ENCODE results near the gene KLHL29.
A peak's percentile ranks its signal among the peaks of the same experiment; 100 is the strongest.

The KLHL29 gene

DNA sequence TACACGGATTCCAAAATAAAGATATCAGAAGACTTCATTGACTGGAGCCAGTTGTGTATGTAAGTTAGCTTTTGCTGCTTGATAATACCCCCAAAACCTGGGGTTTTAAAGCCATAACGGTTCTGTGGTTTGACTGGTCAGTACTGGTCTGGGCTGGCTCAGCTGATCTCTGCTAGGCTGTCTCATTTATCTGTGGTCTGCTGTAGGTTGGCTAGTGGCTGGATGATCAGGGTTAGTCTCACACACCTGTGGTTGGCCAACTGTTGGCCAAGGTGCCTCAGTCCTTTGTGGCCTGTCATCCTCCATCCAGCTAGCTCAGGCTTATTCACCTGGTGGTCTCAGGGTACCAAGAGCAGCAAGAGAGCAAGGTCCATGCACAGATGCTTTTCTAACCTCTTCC, 183.2 kb downstream of the KLHL29 start:
- no peaks in the 10 kb centered on the region for H3K27me3 ChIP-seq (ENCODE audit: control insufficient read depth, insufficient read depth, low read length)
- no peak overlapping the region for H3K9ac ChIP-seq (ENCODE audit: low read length)
- H3K4me3 ChIP-seq (ENCODE audit: low read length) = no peak overlapping the region
- peak overlapping the region; percentile 67 for H3K27ac ChIP-seq (ENCODE audit: low read depth, low read length)
- peaks cover 63% of the 10 kb centered on the region for H3K4me1 ChIP-seq (ENCODE audit: control insufficient read depth, insufficient read depth, low read length)
- H3K36me3 ChIP-seq (ENCODE audit: control insufficient read depth, insufficient read depth, low read length) = no peaks in the 10 kb centered on the region

DNA sequence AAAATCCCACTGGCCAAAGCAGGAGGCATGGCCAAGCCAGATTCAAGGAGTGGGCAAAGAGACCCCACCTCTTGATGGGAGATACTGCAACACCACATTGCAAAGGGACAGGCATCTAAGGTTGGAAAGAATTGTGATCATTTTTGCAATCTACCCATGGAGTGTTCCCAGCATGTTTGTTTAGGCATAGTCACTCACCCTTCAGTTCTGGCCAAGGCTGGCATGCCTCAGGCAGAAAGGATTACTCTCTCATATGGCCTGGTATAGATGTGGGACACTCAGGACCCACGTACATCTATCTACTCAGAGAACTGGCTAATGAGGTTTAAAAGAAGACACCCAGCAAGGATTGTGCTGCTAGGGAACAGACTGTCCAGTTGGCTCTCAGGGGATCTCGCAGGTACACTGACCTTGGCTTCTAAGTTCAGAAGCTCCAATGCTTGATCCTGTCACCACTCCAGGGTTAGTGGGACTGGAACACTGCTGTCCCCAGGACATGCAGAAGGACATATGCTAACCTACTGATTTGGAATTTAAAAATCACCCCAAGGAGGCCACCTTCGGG, 183.7 kb downstream of the KLHL29 start:
- Histone ChIP-seq H3K27me3 (ENCODE audit: control insufficient read depth, insufficient read depth, low read length) (no peaks in the 10 kb centered on the region), H3K27ac (ENCODE audit: low read depth, low read length) (peak overlapping the region; percentile 67), H3K9ac (ENCODE audit: low read length) (no peak overlapping the region), H3K4me3 (ENCODE audit: low read length) (no peak overlapping the region), H3K36me3 (ENCODE audit: control insufficient read depth, insufficient read depth, low read length) (no peaks in the 10 kb centered on the region), H3K4me1 (ENCODE audit: control insufficient read depth, insufficient read depth, low read length) (peaks cover 58% of the 10 kb centered on the region)

DNA sequence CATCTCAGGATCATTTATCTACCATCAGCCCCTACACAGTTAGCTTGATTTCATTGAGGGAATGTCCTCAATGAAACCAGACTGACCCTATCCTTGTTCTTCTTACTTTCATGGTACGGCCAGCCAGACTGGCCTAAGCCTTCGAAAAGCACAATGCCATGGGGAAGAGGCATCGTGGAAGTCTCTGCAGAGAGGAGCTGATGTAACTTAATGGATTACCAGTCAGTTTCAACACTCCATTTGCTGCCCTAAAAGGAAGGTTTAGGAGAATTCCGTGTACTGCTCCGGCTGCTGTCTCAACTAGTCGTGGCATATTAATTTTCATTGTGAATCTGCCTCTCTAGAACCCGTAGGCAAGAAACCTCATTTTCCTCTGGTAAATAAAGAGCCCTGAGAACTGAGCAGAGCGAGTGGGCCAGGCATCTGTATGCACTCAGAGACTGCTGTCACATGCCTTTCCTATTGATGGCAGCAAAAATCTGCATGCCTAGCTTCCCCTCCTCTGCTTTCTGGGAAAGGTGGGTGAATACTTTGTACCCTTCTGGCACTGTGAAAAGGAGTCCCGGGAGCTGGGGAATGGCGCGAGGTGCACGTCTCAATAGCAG, 184.9 kb downstream of the KLHL29 start:
- peak overlapping the region; percentile 67 for H3K27ac ChIP-seq (ENCODE audit: low read depth, low read length)
- peaks cover 49% of the 10 kb centered on the region for H3K4me1 ChIP-seq (ENCODE audit: control insufficient read depth, insufficient read depth, low read length)
- H3K36me3 ChIP-seq (ENCODE audit: control insufficient read depth, insufficient read depth, low read length) = no peaks in the 10 kb centered on the region
- no peak overlapping the region for H3K9ac ChIP-seq (ENCODE audit: low read length)
- H3K27me3 ChIP-seq (ENCODE audit: control insufficient read depth, insufficient read depth, low read length) = no peaks in the 10 kb centered on the region
- no peak overlapping the region for H3K4me3 ChIP-seq (ENCODE audit: low read length)

DNA sequence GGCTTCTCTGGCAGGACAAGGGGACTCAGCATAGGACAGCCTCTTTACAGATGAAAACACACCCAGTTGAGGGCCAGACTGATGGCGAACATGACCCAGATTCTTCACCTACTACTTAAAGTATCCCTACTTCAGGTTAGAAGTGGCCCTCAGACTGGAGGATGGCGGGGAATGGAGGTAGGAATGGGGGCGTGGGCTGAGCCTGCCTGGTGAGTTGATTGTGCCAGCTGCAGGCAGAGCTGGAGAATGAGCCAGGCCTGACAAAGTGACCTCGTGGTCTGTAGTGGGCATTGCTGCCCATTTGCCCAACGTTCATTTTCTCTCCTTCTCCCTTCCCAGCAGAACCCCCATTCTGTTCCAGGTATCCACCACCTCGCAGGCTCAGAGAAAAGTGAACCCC, 186.1 kb downstream of the KLHL29 start:
- Histone ChIP-seq H3K9ac (ENCODE audit: low read length) (no peak overlapping the region), H3K27me3 (ENCODE audit: control insufficient read depth, insufficient read depth, low read length) (no peaks in the 10 kb centered on the region), H3K4me1 (ENCODE audit: control insufficient read depth, insufficient read depth, low read length) (peaks cover 42% of the 10 kb centered on the region), H3K36me3 (ENCODE audit: control insufficient read depth, insufficient read depth, low read length) (no peaks in the 10 kb centered on the region), H3K27ac (ENCODE audit: low read depth, low read length) (peak overlapping the region; percentile 67), H3K4me3 (ENCODE audit: low read length) (no peak overlapping the region)

DNA sequence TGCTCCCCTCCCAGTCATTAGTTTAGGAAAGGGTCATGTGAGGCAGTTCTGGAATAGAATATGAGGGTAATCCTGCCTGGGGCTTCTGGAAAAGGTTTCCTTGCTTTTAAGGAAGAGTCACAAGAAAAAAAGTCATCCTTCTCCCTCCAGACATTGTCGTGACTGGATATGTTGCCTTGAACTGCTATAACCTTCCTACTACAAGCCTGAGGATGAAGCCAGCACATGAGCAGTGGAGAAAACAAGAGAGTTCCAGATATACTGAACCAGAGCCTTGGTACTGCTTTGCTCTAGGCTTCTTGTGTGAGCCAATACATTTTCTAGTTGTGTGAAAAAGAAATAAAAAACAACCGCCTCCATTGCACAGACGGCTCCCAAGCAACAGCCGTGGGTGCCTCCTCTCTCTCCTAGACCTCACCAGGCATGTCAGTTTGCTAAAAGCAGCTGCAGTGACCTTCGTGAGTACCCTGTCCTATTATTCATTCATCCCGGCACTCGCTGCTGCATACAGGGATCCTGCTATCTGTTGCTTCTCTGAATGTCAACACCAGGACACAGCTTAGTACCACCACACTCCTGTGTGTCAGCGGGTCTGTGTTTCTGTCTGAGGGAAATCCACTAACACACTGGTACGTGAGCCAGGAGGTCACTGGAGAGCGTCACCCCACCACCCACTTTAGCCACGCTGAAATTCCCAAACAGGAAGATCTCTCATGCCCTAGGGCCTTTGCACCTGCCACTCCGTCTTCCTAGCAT, 186.7 kb downstream of the KLHL29 start:
- Histone ChIP-seq H3K36me3 (ENCODE audit: control insufficient read depth, insufficient read depth, low read length) (no peaks in the 10 kb centered on the region), H3K4me3 (ENCODE audit: low read length) (no peak overlapping the region), H3K27ac (ENCODE audit: low read depth, low read length) (peak overlapping the region; percentile 67), H3K27me3 (ENCODE audit: control insufficient read depth, insufficient read depth, low read length) (no peaks in the 10 kb centered on the region), H3K9ac (ENCODE audit: low read length) (no peak overlapping the region), H3K4me1 (ENCODE audit: control insufficient read depth, insufficient read depth, low read length) (peaks cover 36% of the 10 kb centered on the region)

DNA sequence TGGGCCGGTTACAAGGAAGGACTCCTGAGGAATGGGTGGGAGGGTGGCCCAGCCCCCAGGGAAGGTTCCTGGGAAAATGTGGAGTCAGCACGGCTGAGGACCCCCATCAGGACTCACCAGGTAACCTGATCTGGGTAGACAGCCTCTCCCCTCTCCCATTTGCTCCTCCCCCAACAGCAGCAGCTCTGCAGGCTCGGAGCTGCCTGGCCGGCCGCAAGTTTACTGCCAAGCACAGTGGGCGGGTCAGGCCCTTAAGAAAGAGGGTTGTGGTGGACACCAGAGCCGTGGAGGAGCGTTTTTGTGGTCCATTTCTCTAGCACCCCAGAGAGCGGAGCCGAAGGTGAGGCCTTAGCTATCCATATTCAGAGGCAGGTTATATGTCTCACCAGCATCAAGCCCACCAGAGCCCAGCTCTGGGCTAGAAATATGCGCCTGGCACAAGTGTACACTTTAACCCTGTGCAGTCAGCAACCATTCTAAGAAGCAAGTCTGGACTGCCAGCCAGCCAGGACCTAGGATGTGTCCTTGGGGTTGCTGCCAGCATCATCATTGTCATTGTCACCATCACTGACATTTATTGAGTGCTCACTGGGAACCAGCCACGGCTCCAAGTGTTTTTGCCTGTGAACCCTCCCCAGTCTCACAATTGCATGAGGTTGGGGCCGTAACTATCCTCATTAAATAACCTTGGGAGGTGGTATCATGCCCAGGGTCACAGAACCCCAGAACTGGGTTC, 190.1 kb downstream of the KLHL29 start:
- Histone ChIP-seq H3K36me3 (ENCODE audit: control insufficient read depth, insufficient read depth, low read length) (no peaks in the 10 kb centered on the region), H3K27me3 (ENCODE audit: control insufficient read depth, insufficient read depth, low read length) (no peaks in the 10 kb centered on the region), H3K9ac (ENCODE audit: low read length) (no peak overlapping the region), H3K4me1 (ENCODE audit: control insufficient read depth, insufficient read depth, low read length) (peaks cover 8% of the 10 kb centered on the region), H3K27ac (ENCODE audit: low read depth, low read length) (no peak overlapping the region), H3K4me3 (ENCODE audit: low read length) (no peak overlapping the region)

DNA sequence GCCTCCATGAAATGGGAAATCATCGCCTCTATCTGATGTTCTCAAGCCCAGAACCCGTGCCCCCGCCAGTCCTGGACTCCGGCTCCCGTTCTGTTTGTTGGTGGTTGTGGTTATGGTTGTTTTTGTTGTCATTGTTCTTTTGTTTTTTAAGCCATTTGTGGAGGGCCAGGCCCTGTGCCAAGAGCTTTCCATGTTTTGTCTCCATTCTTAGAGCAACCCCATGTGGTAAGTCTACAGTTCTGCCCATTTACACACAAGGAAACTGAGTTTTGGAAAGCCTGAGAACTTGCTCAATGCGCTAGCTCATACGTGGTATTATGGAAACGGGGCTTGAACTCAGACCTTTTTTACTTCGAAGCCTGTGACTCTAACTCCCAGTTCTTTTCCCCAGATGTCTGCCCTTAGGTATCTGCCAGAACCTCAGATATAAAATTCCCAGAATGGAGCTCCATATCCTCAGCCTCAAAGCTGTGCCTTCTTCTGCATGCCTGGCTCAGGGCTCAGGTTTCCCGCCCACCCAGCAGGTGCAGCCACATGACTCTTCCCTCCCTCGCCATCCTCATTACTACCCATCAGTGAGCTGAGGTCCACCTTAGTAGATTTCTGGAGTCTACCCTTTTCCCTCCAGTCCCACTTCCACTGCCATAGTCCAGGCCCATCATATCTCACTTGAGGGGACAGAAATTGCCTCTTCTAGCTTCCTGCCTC, 194.1 kb downstream of the KLHL29 start:
- Histone ChIP-seq H3K9ac (ENCODE audit: low read length) (no peak overlapping the region), H3K27ac (ENCODE audit: low read depth, low read length) (no peak overlapping the region), H3K36me3 (ENCODE audit: control insufficient read depth, insufficient read depth, low read length) (no peaks in the 10 kb centered on the region), H3K4me3 (ENCODE audit: low read length) (no peak overlapping the region), H3K4me1 (ENCODE audit: control insufficient read depth, insufficient read depth, low read length) (peaks cover 6% of the 10 kb centered on the region), H3K27me3 (ENCODE audit: control insufficient read depth, insufficient read depth, low read length) (no peaks in the 10 kb centered on the region)

DNA sequence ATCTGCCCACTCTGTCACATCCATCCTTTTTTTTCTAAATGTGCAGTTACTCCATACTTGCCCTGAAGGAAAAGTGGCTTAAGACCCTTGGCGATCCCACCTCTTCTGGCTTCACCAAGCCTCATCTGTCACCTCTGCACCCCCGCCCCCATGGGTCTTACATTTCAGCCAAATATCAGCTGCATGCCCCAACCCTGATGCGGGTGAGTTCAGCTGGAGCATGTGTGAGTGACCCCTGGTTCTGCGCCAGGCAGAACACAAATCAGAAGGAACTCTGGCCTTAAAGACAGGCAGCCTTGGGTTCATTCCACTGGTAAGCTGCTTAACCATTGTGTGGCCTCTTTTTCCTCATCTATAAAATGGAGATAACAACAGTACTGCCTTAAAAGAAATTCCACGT, 194.7 kb downstream of the KLHL29 start:
- H3K9ac ChIP-seq (ENCODE audit: low read length) = no peak overlapping the region
- H3K36me3 ChIP-seq (ENCODE audit: control insufficient read depth, insufficient read depth, low read length) = no peaks in the 10 kb centered on the region
- no peaks in the 10 kb centered on the region for H3K27me3 ChIP-seq (ENCODE audit: control insufficient read depth, insufficient read depth, low read length)
- no peak overlapping the region for H3K27ac ChIP-seq (ENCODE audit: low read depth, low read length)
- H3K4me3 ChIP-seq (ENCODE audit: low read length) = no peak overlapping the region
- H3K4me1 ChIP-seq (ENCODE audit: control insufficient read depth, insufficient read depth, low read length) = peaks cover 6% of the 10 kb centered on the region

DNA sequence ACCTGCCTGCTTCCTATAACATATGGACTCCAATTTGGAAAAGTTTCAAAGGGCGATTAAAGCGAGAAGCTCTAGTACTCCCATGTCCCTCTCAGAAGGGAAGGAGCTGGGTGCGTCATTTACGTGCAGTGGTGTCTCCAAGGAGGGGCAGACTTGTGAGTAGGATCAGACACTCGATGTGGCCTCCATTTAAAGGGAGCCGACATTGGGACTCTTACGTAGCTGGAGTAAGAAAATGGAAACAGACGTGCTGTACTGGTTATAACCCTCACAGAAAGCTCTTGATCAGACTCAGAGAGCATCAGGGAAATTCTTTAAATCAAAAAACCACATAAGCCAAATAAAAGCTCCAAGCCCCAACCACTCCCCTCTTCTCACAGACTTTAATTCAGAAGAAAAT, 198.5 kb downstream of the KLHL29 start:
- Histone ChIP-seq H3K4me1 (ENCODE audit: control insufficient read depth, insufficient read depth, low read length) (peaks cover 10% of the 10 kb centered on the region), H3K27me3 (ENCODE audit: control insufficient read depth, insufficient read depth, low read length) (no peaks in the 10 kb centered on the region), H3K36me3 (ENCODE audit: control insufficient read depth, insufficient read depth, low read length) (no peaks in the 10 kb centered on the region), H3K9ac (ENCODE audit: low read length) (no peak overlapping the region), H3K4me3 (ENCODE audit: low read length) (no peak overlapping the region), H3K27ac (ENCODE audit: low read depth, low read length) (peak overlapping the region; percentile 88)

DNA sequence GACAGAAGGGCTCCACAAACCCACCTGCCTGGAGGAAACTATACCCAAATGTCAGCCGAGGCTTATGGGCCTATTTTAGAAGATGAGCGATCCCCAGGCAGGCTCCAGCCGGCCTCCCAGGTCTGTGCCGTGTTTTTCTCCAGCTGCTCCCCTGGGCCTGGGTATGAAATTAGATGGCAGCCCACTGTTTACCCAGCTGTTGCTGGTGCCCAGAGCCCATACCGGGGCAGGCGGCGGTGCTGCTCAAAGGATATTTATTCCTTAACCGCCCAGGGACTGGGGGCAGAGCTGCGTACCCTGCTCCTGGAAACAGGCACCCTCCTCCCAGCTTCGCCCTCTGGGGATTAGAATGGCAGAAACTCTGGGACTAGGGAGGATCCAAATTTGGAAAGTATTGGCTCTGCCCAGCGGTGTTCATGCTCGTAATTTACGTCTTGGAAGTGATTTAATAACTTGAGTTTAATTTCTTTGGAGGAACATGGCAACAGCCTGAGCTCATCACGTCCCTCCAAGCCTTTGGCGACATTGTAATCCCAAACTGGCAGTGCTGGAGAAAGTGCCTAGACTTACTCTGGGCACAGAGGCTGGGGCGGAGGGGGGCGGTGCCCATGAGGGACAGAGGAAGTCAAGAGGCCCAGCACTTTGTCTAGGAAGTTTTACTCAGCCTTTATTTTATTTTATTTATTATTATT, 199.2 kb downstream of the KLHL29 start:
- Histone ChIP-seq H3K9ac (ENCODE audit: low read length) (no peak overlapping the region), H3K27me3 (ENCODE audit: control insufficient read depth, insufficient read depth, low read length) (no peaks in the 10 kb centered on the region), H3K4me1 (ENCODE audit: control insufficient read depth, insufficient read depth, low read length) (peaks cover 10% of the 10 kb centered on the region), H3K4me3 (ENCODE audit: low read length) (no peak overlapping the region), H3K27ac (ENCODE audit: low read depth, low read length) (peak overlapping the region; percentile 88), H3K36me3 (ENCODE audit: control insufficient read depth, insufficient read depth, low read length) (no peaks in the 10 kb centered on the region)

DNA sequence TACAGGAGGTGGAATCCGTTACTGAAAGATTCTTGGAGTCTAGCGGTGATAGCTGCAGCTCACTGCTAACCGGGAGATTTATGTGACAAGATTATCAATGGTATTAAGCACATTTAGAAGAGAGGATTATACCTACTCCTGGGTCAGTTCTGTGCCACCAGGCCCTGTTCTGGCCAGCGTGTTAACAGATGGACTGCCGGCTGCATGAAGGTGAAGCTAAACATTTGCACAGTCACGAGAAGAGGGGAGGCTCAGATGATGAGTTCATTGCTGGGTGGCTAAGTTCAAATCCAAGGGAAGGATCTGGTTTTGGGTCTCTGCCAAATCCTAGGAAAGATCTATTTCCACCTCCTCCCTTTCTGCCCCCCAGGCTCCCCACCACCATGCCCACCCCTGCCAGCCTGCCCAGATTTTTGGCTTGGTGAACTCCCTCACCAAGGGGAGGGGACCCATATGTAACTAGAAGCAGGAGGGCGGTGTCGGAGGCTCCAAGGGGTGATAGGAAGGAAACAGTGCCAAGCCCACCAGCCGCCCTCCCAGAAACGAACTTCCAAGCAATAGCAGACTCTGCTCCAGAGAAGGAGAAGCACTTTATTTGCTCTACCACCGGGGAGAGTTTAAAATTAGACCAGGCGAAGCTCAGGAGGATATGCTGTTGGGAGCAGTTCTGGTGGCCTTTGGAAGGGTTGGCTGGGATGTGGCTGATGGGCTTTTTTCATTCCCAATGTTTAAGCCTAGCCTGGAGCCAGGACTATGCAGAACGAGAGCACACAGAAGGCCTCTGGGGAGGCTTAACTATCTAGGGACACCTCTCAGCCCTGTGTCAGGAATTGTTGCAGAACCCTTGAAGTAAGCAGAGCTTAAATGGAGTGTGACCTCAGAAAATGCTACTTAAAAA, 200.5 kb downstream of the KLHL29 start:
- no peaks in the 10 kb centered on the region for H3K36me3 ChIP-seq (ENCODE audit: control insufficient read depth, insufficient read depth, low read length)
- no peaks in the 10 kb centered on the region for H3K27me3 ChIP-seq (ENCODE audit: control insufficient read depth, insufficient read depth, low read length)
- H3K4me3 ChIP-seq (ENCODE audit: low read length) = no peak overlapping the region
- H3K4me1 ChIP-seq (ENCODE audit: control insufficient read depth, insufficient read depth, low read length) = peaks cover 22% of the 10 kb centered on the region
- H3K27ac ChIP-seq (ENCODE audit: low read depth, low read length) = peak overlapping the region; percentile 88
- no peak overlapping the region for H3K9ac ChIP-seq (ENCODE audit: low read length)
